Umbilical cord (tissue), 2 donors: ENCODE measurements around the gene HNRNPUL1. TPM values are rescaled to one million over a fixed set of nuclear protein-coding genes. Genes with fewer than 3 reads are reported as not detected.
"Not testable (repeated sequence)": the region's sequence is repeated elsewhere in the genome, so short reads cannot be mapped to it uniquely, and the experiment has no call there.

ENCODE experiments used
- DNase-seq: peaks from one replicate; pipeline ENCODE4 v3.0.0-alpha.2; 2015; ENCODE audit warnings: low spot score
- total RNA-seq: library from RNA; depleted of rRNA; stranded (reverse); fragments of >200 nt; gene quantifications from one replicate; pipeline ENCODE4 v1.2.3, GENCODE V29; 2014; ENCODE audit warnings: low replicate concordance; ENCODE audit not compliant: insufficient read depth

HNRNPUL1 gene
- 56.8 TPM for total RNA-seq

GRCh38 chr19:41263850-41264580 lies at the start of gene HNRNPUL1:
Gene HNRNPUL1, plus strand, starts transcription at chr19:41264372. Its CDS starts 132 bp downstream, at chr19:41264504.
- DNase-seq = peak; percentile 100

DNA sequence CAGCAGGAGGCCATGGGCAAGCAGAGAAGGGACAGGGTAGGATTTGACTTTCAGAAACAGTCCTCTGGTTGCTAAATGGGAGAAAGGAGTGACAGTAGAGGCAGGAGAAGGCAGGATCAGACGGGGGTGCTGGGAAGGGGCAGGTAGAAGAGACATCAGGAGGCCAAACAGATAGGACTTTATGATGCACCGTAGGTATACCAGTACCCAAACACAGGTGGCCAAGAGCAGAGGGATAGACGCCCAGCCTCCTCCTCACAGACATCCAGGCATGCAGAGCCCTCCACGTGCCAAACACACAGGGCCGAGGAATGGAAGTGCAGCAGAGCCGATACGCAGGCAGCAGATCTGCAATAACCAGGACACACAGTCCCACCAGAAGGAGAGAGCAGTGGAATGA lies 46.4 kb upstream of the HNRNPUL1 start:
- DNase-seq = no peak

- DNase-seq = no peak
These were observed 45.9 kb upstream of the HNRNPUL1 start for GRCh38 chr19:41218249-41218614.

- peak; percentile 96 for DNase-seq
These were observed 45.3 kb upstream of the HNRNPUL1 start, which contains the start of gene AXL for GRCh38 chr19:41218615-41219507. Gene AXL, plus strand, starts transcription at chr19:41219223. Its CDS starts 170 bp downstream, at chr19:41219393.

DNA sequence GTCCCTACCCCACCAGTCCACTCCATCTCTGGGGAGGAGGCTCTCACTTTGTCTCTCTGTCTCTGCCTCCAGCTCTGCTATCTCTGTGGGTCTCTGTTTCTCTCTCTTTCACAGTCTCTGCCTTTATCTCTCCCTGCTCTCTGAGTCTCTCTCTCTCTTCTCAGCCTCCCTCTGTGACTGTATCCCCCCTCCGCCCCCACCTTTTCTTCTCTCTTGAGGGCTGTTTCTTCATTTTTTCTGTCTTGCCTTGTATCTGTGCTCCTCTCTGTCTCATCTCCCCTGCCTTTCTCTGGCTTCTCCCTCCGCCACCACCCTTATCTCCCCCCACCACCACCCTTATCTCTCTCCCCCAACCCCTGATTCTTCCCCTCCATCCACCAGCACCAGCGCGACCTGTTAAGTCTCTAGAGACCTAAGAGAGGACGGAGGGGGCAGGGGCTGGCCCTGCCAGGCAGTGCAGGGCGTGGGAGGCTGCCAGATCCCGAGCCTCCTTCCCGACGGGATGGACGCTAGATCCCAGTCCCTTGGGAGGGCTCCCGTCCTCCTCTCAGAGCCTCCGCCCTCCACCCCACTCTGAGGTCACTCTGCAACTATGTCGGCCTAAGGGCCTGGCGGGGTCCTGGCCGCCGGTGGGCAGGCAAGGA lies 44.1 kb upstream of the HNRNPUL1 start:
- DNase-seq = peak; percentile 68

DNA sequence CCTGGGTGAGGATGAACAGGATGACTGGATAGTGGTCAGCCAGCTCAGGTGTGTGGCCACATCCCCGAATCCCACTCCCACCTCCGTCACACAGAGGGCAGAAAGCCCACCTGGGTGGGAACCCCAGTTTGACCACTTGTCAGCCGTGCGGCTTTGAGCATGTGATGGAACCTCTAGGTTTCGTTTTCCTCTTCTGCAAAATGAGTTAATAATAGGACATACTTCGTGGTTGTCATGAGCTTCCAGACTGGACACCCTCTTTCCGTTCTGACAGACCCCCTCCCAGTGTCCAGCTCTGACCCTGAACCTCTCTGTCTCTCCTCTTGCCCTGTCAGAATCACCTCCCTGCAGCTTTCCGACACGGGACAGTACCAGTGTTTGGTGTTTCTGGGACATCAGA lies 43.4 kb upstream of the HNRNPUL1 start:
- DNase-seq = no peak

DNA sequence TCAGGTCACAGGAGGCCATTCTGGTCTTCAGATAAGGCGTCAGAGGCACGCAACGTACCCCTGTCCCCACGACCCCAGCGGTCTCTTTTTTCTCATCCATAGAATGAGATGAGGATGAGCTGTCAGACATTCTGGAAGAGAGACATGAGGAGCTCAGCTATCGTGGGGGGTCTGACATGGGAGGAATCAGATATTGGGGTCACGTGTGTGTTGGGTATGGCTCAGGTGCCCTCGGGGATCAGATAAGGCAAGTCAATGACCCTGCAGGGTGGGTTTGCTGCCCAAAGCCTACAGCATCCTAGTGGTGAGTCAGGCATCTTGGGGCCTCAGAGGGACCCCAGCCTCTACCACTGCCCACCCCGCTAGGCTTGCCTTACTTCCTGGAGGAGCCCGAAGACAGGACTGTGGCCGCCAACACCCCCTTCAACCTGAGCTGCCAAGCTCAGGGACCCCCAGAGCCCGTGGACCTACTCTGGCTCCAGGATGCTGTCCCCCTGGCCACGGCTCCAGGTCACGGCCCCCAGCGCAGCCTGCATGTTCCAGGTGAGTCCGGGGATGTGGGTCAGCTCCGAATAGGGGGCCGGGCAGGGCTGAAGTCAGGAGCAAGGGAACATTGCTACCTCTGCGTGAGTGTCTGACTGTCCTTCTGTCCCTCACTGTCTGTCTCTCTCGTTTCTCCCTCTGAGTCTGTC lies 42.5 kb upstream of the HNRNPUL1 start:
- no peak for DNase-seq

GRCh38 chr19:41222240-41222639 lies 41.9 kb upstream of the HNRNPUL1 start:
- no peak for DNase-seq

DNA sequence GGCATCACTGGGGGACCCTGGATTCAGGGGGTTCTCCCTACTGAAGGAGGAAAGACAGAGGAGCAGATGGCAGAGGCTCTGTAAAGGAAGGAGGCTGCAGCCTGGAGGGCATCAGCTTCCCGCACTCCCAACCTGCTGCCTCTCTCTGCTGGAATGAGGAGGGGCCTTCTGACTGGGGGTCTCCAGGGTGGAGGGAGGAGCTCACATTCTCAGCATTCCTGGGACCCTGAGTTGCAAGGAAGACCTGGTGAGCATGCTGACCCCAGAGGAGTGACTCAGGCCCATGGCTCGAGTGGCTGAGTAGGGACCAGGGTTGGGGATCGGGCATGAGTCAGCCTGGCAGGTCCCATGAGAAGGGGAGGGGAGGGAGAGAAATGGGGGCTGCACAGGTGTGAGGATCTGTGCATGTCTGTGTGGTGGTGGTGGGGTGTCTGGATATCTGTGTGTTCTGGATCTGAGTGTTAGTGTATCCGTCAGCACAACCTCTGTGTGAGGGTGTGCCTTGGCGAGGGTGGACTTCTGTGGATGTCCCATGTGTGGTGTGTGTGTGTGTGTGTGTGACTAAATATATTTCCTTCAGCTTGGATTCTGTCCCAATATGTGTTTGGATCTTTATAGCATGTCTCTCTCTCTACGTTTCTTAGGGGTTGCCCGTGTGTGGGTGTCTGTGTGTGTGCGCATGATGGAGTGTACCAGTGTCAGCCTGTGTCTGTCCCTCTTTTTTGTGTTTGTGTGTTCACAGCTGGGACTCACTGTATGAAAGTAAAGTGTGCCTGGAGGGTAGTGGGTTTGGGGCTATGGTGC lies 40.5 kb upstream of the HNRNPUL1 start:
- DNase-seq = no peak

- DNase-seq = no peak
These were observed 39.5 kb upstream of the HNRNPUL1 start for GRCh38 chr19:41224632-41225031.

GRCh38 chr19:41225238-41226052 lies 38.7 kb upstream of the HNRNPUL1 start:
- peak; percentile 92 for DNase-seq

DNA sequence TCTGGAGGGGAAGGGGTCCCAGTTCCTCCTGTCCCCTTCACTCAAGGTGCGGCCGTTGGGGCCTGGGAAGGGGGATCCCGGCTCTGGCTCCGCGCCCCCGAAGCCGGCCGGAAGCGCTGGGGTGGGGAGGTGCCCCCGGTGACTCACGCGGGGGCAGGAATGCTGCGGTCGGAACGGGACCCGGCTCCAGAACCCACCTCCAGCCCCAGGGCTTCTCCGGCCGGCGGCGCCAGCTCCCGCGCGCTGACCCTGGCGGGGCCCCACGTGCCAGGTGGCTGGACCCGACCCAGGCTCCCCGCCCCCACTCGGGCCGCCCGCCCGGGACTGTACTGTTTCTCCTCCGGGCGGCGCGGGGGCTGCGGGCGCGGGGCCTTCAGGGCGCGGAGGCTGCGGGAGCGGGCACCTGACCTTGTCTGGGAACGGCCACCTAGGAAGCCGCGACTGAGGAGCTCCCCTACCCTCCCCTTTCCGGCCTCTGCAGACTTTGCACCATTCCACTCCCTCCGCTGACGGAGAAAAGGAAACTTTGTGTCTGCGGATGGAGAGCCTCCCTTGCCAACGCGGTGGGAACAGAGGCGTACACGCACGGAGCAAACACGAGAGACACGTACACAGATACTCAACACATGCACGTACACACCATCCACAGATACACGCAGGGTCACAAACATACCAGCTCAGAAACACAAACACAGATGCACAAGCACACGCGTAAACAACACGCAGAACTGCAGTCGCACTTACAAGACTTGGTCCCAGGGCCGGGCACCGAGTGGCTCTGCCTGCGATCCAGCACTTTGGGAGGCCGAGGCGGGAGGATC lies 37.9 kb upstream of the HNRNPUL1 start:
- peak; percentile 66 for DNase-seq

GRCh38 chr19:41226874-41227390 lies 37.2 kb upstream of the HNRNPUL1 start:
- DNase-seq = no peak

GRCh38 chr19:41228486-41228885 lies 35.7 kb upstream of the HNRNPUL1 start:
- no peak for DNase-seq

DNA sequence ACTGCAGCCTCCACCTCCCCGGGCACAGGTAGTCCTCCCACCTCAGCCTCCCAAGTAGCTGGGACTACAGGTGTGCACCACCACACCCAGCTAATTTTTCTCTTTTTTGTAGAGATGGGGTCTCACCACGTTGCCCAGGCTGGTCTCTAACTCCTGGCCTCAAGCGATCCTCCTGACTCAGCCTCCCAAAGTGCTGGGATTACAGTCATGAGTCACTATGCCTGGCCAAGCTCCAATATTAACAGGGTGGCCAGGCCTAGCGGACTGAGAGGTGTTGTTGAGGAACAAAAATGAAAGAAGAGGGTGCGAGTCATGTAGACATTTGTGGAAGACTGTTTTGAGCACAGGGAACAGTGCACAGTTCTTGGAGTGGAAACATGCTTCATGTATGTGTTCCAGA lies 34.8 kb upstream of the HNRNPUL1 start:
- not testable (repeated sequence) for DNase-seq

DNA sequence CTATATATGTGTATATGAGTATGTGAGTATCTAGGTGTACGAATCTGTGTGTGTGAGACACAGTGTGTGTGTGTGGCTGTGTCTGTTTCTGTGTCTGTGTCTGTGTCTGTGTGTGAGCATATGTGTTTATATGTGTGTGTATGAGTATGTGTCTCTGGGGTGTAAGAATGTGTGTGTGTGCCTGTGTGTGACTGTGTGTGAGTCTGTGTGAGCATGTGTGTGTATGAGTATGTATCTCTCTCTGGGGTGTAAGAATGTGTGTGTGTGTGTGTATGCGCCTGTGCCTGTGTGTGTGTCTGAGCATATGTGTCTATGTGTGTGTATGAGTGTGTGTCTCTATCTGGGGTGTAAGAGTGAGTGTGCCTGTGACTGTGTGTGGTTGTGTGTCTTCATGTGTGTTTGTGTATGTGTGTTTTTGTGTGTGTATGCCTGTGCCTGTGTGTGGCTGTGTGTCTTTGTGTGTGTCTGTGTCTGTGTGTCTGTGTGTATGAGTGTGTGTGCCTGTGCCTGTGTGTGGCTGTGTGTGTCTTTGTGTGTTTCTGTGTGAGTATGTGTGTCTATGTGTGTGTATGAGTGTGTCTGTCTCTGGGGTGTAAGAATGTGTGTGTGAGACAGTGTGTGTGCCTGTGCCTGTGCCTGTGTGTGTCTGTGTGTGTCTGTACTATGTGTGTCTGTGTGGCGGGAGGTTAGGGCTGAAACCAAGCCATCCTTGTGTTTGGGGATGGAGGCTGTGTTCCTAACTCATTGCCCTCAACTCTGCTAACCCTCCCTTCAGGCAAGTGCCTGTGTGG lies 33.9 kb upstream of the HNRNPUL1 start:
- no peak for DNase-seq

DNA sequence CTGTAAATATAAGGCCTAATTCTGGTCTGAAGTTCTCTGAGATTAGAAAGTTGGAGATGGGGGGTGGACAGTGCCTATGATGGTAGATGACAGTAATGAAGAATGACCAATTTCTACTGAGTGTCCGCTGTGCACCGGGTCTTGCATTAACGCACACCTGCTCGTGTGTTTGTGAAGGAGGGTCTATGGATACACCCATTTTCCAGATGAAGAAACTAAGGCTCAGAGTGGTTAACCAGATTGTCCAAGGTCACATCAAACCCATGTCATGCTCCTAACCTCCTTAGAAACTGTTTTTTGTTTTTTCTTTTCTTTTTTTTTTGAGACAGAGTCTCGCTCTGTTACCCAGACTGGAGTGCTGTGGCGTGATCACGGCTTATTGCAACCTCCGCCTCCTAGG lies 31.5 kb upstream of the HNRNPUL1 start:
- DNase-seq = no peak

DNA sequence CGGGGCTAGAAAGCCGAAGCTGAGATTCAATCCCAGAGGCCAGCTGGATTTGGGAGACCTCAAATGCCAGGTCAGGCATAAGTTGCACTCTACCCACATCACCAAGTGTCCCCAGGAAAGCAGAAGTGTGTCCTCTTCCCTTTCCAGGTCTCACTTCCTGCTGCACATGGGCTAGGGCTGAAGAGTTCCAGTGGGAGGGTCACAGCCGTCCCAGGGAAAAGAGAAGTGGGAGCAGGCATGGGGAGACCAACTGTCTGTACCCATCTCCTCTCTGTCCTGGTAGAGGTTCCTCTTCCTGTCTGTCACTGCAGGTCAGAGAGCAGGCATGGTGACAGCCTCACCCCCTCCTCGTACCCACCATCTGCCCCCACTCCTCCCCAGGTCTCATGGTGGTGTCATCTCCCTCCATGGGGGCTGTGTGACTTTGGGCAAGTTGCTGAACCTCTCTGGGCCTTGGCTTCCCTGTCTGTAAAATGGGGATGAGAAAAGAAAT lies 30.4 kb upstream of the HNRNPUL1 start:
- peak; percentile 38 for DNase-seq
